Body of pancreas (tissue), 4 donors: ENCODE data around the gene TNFAIP8L1.

ENCODE experiments used
- POLR2A ChIP-seq, 3 donors: fragments of 450-650 bp; IDR thresholded peaks; one replicate each; pipeline ENCODE4 v1.6.1; 2016; ENCODE audit warnings: antibody characterized with exemption in 3 of 3, mild to moderate bottlenecking in 2 of 3
- TF ChIP-seq, protein P1 (sequence below), 7 experiments: fragments of 450-650 bp in 4 of 7; fragments of 200-600 bp in 3 of 7; sonication (generic) in 3 of 7; IDR thresholded peaks; one replicate each; pipeline ENCODE4 v1.5.1; 2016 to 2019; ENCODE audit warnings: antibody characterized with exemption in 7 of 7

DNA sequence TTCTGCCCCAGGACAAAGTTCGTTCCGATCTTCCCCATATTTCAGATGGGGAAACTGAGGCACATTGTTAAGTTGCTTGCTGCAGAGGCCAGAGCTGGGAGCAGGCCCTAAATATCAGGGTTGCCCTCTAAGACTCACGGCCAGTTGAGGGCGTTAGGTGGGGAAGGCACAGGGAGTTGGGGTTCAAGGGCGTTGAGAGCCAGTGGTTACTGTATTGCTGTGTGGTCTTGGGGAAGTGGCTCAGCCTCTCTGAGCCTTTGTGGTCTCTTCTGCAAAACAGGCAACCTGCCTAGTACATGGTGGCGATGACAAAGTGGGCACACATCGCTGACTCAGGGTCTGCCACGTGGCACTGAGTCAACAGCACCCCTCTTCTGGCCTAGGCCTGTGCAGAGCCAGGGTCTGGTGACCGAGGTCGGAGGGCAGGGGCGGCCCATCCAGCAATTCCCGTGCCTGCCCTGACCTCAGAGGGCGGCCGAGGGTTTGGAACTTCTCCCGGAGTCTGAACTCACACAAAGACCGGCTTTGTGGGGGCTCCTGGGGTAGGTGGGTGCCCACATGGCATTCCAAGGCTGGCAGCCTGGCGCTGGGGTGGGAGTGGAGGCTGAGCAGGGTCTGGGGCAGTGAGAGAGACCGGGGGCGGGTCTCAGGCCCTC, 10.2 kb downstream of the TNFAIP8L1 start:
- TF ChIP-seq, protein P1, sequence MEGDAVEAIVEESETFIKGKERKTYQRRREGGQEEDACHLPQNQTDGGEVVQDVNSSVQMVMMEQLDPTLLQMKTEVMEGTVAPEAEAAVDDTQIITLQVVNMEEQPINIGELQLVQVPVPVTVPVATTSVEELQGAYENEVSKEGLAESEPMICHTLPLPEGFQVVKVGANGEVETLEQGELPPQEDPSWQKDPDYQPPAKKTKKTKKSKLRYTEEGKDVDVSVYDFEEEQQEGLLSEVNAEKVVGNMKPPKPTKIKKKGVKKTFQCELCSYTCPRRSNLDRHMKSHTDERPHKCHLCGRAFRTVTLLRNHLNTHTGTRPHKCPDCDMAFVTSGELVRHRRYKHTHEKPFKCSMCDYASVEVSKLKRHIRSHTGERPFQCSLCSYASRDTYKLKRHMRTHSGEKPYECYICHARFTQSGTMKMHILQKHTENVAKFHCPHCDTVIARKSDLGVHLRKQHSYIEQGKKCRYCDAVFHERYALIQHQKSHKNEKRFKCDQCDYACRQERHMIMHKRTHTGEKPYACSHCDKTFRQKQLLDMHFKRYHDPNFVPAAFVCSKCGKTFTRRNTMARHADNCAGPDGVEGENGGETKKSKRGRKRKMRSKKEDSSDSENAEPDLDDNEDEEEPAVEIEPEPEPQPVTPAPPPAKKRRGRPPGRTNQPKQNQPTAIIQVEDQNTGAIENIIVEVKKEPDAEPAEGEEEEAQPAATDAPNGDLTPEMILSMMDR (IDR thresholded peaks at IDR 0.05): no peak
- no peak for TF ChIP-seq POLR2A (IDR thresholded peaks at IDR 0.05)
